NT2/D1 (cell line): ENCODE measurements around the gene DENND5B.

Experiments used
- DNase-seq: peaks from one replicate; pipeline ENCODE4 v3.0.0-alpha.2; 2011; ENCODE audit warnings: low read depth, low spot score
- H3K27me3 ChIP-seq: 2 replicates; pipeline ENCODE4 v1.6.0; 2011; ENCODE audit warnings: mild to moderate bottlenecking; ENCODE audit not compliant: insufficient read length, insufficient read depth
- H3K36me3 ChIP-seq: 2 replicates; pipeline ENCODE4 v1.6.1; 2011; ENCODE audit warnings: mild to moderate bottlenecking, low read length, mixed read lengths; ENCODE audit not compliant: insufficient read depth, insufficient read length
- H3K4me1 ChIP-seq: 2 replicates; pipeline ENCODE4 v1.5.1; 2011; ENCODE audit not compliant: insufficient read depth, insufficient read length
- H3K4me3 ChIP-seq: 2 replicates; pipeline ENCODE4 v1.5.1; 2011; ENCODE audit warnings: low read depth; ENCODE audit not compliant: insufficient read length
- H3K9ac ChIP-seq: 2 replicates; pipeline ENCODE4 v1.6.0; 2011; ENCODE audit warnings: low read depth; ENCODE audit not compliant: insufficient read length
- H3K9me3 ChIP-seq: 2 replicates; pipeline ENCODE4 v1.5.1; 2011; ENCODE audit warnings: mild to moderate bottlenecking, low read length; ENCODE audit not compliant: insufficient read depth
- SUZ12 ChIP-seq: IDR thresholded peaks from 2 replicates; pipeline ENCODE4 v1.6.1; 2011; ENCODE audit not compliant: insufficient read length, insufficient read depth; ENCODE audit errors: extremely low read depth
- YY1 ChIP-seq: IDR thresholded peaks from 2 replicates; pipeline ENCODE4 v1.6.1; 2011; ENCODE audit not compliant: insufficient read length, insufficient read depth
- ZNF274 ChIP-seq: IDR thresholded peaks from 2 replicates; pipeline ENCODE4 v1.6.1; 2011; ENCODE audit warnings: mild to moderate bottlenecking, low read depth, low read length

DENND5B gene

DNA sequence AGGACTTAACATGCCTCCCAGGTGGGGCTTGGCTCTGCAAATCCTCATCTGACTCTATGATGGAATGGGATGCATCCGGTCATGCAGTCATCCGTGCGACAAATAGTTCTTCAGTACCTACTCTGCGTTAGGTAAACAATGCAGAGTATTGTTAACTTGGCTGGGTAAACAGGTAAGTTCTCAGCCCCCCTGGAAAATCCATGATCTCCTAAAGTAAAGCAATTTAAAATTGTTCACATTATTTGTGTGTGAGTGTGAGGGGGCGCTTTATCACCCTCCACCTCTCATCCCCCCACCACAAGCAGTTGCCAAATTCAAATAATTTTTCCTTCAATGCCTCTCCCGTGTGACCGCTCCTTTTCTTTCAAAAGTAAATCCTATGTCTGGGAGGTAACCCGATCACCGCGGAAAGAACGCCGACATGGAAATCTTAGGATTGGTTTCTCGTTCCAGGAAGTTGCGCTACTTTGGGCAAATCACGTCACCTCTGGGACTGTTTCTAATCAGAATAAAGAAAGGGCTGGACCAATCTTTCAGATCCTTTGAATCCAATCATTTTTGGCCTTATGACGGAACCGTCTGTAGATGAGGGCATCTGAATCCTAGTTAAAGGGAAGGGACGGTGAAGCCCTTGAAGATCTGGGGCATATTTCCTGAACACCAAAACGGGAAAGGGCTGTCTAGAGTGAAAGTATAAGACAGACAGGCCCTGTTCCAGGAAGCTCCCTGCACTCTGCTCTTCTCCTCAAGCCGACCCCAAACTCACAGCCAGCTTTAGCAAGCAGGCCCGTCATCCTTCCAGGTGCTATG is 221.0 kb downstream of the DENND5B start:
- DNase-seq = peak; percentile 66
- Histone ChIP-seq H3K9ac (peak overlapping the region; percentile 76), H3K4me3 (peak overlapping the region; percentile 29)

DNA sequence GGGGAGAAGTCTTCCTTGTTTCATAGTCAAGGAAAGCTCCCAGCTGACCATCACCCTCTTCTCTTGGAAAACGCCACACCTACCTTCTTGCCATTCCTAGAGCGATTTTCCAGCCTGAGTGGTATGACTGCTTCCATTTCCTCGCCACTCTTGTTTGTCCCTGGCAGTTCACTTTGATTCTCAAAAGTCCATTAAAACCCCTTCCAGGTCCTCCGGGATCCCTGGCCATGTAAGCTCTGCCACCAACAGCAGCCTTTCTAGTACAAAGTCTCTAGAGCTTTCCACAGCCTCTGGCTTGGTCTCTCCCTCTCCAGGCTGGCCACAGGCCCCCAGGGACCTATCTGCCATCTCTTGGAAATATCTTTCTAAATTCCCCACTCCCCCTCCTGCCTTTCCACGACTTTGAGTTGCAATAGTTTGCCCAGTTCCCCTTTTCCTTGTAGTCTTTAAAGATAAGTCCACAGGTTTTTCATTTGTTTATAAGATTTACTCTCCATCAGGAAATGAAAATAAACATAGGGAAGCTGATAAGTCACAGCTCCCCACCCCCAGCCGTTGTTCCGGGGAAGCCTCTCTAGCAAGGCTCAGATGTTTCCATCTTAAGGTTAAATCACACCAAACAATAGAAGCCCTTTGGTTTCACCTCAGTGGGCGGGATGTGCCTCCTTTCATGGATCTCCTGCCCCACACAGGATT is 222.1 kb downstream of the DENND5B start:
- DNase-seq = peak; percentile 68
- peaks cover 20% of the 10 kb centered on the region for H3K4me1 ChIP-seq
- H3K9ac ChIP-seq = peak overlapping the region; percentile 53
- H3K9me3 ChIP-seq = no peaks in the 10 kb centered on the region
- H3K27me3 ChIP-seq = no peaks in the 10 kb centered on the region
- H3K36me3 ChIP-seq = no peaks in the 10 kb centered on the region
- no peak for TF ChIP-seq ZNF274
- TF ChIP-seq SUZ12 = no peak
- no peak for TF ChIP-seq YY1
- H3K4me3 ChIP-seq = no peak overlapping the region

More for the DNA sequence above, 221.0 kb downstream of the DENND5B start:
- TF ChIP-seq YY1 (no peak), ZNF274 (no peak), SUZ12 (no peak)
- Histone ChIP-seq H3K36me3 (no peaks in the 10 kb centered on the region), H3K9me3 (no peaks in the 10 kb centered on the region), H3K4me1 (peaks cover 18% of the 10 kb centered on the region), H3K27me3 (no peaks in the 10 kb centered on the region)

DNA sequence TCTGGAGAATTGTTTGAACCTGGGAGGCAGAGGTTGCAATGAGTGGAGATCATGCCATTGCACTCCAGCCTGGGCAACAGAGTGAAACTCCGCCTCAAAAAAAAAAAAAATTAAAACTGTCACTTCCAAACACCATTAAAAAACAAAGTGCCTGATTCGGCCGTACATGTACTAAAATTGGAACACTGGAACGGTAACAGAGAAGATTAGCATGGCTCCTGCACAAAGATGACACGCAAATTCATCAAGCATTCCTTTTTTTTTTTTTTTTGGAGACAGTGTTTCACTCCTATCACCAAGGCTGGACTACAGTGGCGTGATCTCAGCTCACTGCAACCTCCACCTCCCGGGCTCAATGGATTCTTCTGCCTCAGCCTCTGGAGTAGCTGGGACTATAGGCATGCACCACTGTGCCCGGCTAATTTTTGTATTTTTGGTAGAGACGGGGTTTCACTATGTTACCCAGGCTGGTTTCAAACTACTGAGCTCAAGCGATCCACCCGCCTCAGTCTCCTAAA is 224.8 kb downstream of the DENND5B start:
- H3K9me3 ChIP-seq = no peaks in the 10 kb centered on the region
- no peak for TF ChIP-seq SUZ12
- TF ChIP-seq ZNF274 = no peak
- no peak for TF ChIP-seq YY1
- no peak overlapping the region for H3K4me3 ChIP-seq
- peaks cover 22% of the 10 kb centered on the region for H3K4me1 ChIP-seq
- no peaks in the 10 kb centered on the region for H3K36me3 ChIP-seq
- DNase-seq = no peak
- H3K27me3 ChIP-seq = no peaks in the 10 kb centered on the region
- H3K9ac ChIP-seq = no peak overlapping the region

DNA sequence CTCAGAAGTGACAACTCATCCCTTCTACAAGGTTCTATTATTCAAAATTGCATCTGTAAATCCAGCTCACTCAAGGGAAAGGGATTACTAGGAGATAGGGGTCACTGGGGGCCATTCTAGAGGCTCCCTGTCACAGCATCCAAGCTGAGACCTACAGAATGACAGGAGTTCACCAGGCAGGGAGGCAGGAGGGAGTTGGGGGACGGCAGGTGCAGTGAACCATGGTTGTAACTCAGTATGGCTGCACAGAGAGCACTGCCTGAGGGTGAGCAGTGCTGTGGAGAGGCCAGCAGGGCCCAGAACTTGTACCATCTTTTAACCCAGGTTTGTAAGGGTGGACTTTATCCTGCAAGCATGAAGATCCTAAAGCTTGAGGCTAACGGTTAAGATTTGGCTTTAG is 227.1 kb downstream of the DENND5B start:
- Histone ChIP-seq H3K9ac (no peak overlapping the region), H3K9me3 (no peaks in the 10 kb centered on the region), H3K36me3 (no peaks in the 10 kb centered on the region), H3K4me1 (peaks cover 12% of the 10 kb centered on the region), H3K27me3 (no peaks in the 10 kb centered on the region), H3K4me3 (no peak overlapping the region)
- no peak for DNase-seq
- TF ChIP-seq YY1 = no peak
- no peak for TF ChIP-seq ZNF274
- no peak for TF ChIP-seq SUZ12

DNA sequence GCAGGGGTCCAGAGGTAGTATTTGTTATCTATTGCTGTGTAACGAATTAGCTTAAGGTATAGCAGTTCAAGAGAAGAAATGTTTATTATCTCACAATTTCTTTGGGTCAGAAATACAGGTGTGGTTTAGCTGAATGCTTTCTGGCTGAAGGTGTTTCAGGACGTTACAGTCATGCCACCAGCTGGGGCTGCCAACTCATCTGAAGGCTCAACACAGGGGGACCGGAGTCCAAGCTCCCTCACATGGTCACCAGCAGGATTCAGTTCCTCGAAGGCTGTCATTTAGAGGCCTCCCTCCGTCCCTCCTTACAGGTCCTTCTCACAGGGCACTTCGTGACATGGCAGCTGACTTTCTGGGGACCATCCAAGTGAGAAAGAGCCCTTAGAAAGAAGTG is 227.5 kb downstream of the DENND5B start:
- Histone ChIP-seq H3K36me3 (no peaks in the 10 kb centered on the region), H3K4me1 (peaks cover 9% of the 10 kb centered on the region), H3K9me3 (no peaks in the 10 kb centered on the region), H3K9ac (peak overlapping the region; percentile 70), H3K4me3 (no peak overlapping the region), H3K27me3 (no peaks in the 10 kb centered on the region)
- TF ChIP-seq YY1 (no peak), SUZ12 (no peak), ZNF274 (no peak)
- DNase-seq = no peak

DNA sequence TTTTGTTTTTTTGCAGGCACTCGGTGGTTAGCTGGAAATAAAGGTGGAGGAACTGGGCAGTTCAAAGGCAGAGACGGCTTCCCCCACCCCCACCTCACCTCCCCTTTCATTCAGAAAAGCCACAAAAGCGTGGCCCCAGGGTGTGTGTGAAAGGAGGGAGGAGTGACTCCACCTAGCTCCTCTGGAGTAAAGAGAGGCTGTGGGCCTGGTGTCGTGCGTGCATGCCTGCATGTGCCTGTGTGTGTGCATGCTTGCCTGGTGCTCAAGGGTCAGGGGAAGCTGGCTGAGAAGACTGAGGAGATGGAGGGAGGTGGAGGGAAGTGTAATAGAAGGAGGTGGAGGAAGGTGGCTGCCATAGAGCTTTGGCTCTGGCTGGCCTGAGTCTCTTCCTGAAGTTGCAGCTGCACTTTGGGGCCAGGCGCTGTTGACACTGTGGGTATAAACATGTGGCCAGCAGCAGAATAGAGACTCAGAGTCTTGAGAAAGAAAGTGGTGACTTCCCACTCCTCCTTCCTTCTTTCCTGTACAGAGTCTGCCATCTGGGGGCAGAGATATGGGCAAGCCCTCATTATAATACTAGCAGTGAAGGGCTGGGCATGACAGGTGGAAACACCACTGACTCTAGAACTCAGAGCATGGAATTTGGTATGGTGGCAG is 228.0 kb downstream of the DENND5B start:
- TF ChIP-seq YY1 (no peak), SUZ12 (no peak), ZNF274 (no peak)
- peaks cover 9% of the 10 kb centered on the region for H3K4me1 ChIP-seq
- no peaks in the 10 kb centered on the region for H3K27me3 ChIP-seq
- H3K36me3 ChIP-seq = no peaks in the 10 kb centered on the region
- DNase-seq = peak; percentile 79
- peak overlapping the region; percentile 26 for H3K4me3 ChIP-seq
- no peaks in the 10 kb centered on the region for H3K9me3 ChIP-seq
- H3K9ac ChIP-seq = peak overlapping the region; percentile 70

DNA sequence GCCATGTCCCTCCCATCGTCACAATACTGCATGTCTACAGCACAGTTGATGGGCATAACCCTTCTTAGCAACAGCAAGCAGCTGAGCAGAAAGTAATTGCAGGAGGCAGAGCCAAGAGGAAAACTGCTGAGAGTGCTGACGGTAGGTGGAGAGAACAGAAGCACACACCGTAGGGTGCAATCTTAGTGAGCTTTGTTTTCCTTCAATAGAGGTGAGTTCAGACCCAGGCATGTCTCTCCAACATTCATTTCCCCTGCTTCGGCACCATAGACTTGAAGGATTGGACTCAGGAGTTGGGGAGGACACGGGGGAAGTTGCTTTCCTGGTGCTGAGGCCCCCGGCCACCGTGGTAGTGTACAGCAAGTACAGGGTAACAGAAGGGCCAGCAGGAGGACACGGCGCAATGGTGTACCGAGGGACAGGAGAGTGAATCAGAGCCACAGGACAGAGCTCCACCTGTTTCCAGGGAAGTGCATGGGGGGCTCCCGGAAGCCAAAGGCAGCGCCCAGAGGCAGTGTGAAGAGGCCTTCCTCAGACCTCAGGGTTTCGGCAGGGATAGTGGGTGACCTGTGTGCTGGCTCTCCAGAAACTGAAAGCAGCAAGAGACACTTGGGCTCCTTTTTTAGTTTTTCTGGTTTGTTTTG is 228.7 kb downstream of the DENND5B start:
- TF ChIP-seq ZNF274 (no peak), YY1 (no peak), SUZ12 (no peak)
- H3K4me3 ChIP-seq = peak overlapping the region; percentile 26

More for the DNA sequence above, 228.7 kb downstream of the DENND5B start:
- Histone ChIP-seq H3K4me1 (peaks cover 9% of the 10 kb centered on the region), H3K27me3 (no peaks in the 10 kb centered on the region), H3K9me3 (no peaks in the 10 kb centered on the region), H3K9ac (peak overlapping the region; percentile 70), H3K36me3 (no peaks in the 10 kb centered on the region)
- peak; percentile 72 for DNase-seq
